Esophagus muscularis mucosa (tissue), 4 donors: Measurements from ENCODE around the gene ARHGAP40. TPM values are rescaled to one million over a fixed set of nuclear protein-coding genes. Genes with fewer than 3 reads are reported as not detected.
A peak's percentile ranks its signal among the peaks of the same experiment; 100 is the strongest.

Experiments used
- DNase-seq: peaks from one replicate; pipeline ENCODE4 v3.0.0-alpha.2; 2017; ENCODE audit errors: extremely low spot score
- H3K27ac ChIP-seq, 4 donors: fragments of 200-600 bp; sonication (generic); replicated peaks in 1 of 4; 1 replicate in 3 of 4; 2 replicates in 1 of 4; pipeline ENCODE4 v1.5.1; 2016 to 2019; ENCODE audit warnings: mild to moderate bottlenecking in 1 of 4
- H3K27me3 ChIP-seq, 4 donors: fragments of 200-600 bp; sonication (generic); one replicate each; pipeline versions ENCODE4 v1.5.1 to v1.6.0; 2016 to 2019
- H3K36me3 ChIP-seq, 4 donors: fragments of 200-600 bp; sonication (generic); one replicate each; pipeline ENCODE4 v1.5.1; 2016 to 2019
- H3K4me1 ChIP-seq, 4 donors: fragments of 200-600 bp; sonication (generic); one replicate each; pipeline ENCODE4 v1.5.1; 2016 to 2019
- H3K4me3 ChIP-seq, 4 donors: fragments of 200-600 bp; sonication (generic); 1 replicate in 2 of 4; 2 replicates in 2 of 4; pipeline ENCODE4 v1.5.1; 2016 to 2019; ENCODE audit warnings: mild to moderate bottlenecking in 4 of 4, moderate library complexity in 1 of 4
- H3K9me3 ChIP-seq, 4 donors: fragments of 200-600 bp; sonication (generic); 1 replicate in 3 of 4; 2 replicates in 1 of 4; pipeline ENCODE4 v1.5.1; 2016 to 2019
- EP300 ChIP-seq: sonication (generic); formaldehyde crosslinking; IDR thresholded peaks from one replicate; pipeline ENCODE4 v1.6.1; 2017; ENCODE audit warnings: antibody characterized with exemption
- POLR2A ChIP-seq: fragments of 450-650 bp; IDR thresholded peaks from one replicate; pipeline ENCODE4 v1.6.1; 2017; ENCODE audit warnings: antibody characterized with exemption, moderate library complexity, mild to moderate bottlenecking, low read depth
- POLR2AphosphoS5 ChIP-seq, 2 donors: sonication (generic); formaldehyde crosslinking; IDR thresholded peaks; one replicate each; pipeline ENCODE4 v1.6.1; 2017; ENCODE audit warnings: antibody characterized with exemption in 2 of 2
- WGBS: methylation state at CpG from one replicate; pipeline ENCODE4 v1.1.5; 2018; 5-methylcytosine and 5-hydroxymethylcytosine counted together
- intact Hi-C: fragments of 100-400 bp; cut with DNase I; formaldehyde crosslinking; loops from one replicate; pipeline ENCODE4 v1.15.1; 2023
- total RNA-seq, 4 donors: library from RNA; depleted of rRNA; stranded (reverse); fragments of >200 nt; gene quantifications; one replicate each; pipeline versions ENCODE4 v1.1.0 to v1.2.1, GENCODE V29; 2016
- TF ChIP-seq, protein P1 (sequence below), 3 experiments: fragments of 200-600 bp in 2 of 3; fragments of 450-650 bp in 1 of 3; sonication (generic) in 2 of 3; IDR thresholded peaks; one replicate each; pipeline ENCODE4 v1.5.1; 2017 to 2019; ENCODE audit warnings: antibody characterized with exemption in 3 of 3, mild to moderate bottlenecking in 2 of 3, moderate library complexity in 1 of 3

The ARHGAP40 gene
- under 1 TPM in 1 of 4 donors, not detected in 3; 0.42 TPM for total RNA-seq

GRCh38 chr20:38601216-38602184 is at the start of gene ARHGAP40:
TSS of gene ARHGAP40 (plus strand) at chr20:38601809.
- H3K9me3 ChIP-seq: no peaks in the 10 kb centered on the region
- TF ChIP-seq, protein P1, sequence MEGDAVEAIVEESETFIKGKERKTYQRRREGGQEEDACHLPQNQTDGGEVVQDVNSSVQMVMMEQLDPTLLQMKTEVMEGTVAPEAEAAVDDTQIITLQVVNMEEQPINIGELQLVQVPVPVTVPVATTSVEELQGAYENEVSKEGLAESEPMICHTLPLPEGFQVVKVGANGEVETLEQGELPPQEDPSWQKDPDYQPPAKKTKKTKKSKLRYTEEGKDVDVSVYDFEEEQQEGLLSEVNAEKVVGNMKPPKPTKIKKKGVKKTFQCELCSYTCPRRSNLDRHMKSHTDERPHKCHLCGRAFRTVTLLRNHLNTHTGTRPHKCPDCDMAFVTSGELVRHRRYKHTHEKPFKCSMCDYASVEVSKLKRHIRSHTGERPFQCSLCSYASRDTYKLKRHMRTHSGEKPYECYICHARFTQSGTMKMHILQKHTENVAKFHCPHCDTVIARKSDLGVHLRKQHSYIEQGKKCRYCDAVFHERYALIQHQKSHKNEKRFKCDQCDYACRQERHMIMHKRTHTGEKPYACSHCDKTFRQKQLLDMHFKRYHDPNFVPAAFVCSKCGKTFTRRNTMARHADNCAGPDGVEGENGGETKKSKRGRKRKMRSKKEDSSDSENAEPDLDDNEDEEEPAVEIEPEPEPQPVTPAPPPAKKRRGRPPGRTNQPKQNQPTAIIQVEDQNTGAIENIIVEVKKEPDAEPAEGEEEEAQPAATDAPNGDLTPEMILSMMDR (IDR thresholded peaks at IDR 0.05): peak in 1 of 3 experiments; percentile 3
- TF ChIP-seq EP300: no peak
- DNase-seq: no peak
- peaks cover 0 to 58% (median 14%) of the 10 kb centered on the region in 4 donors for H3K27me3 ChIP-seq
- WGBS: 9% methylated on average over 20 of the region's 42 CpGs
- no peak within 1 kb of the TSS for H3K27ac ChIP-seq
- no peak within 1 kb of the TSS for H3K4me3 ChIP-seq
- H3K4me1 ChIP-seq: peaks cover 0 to 10% (median 7%) of the 10 kb centered on the region in 4 donors
- intact Hi-C loops: no loop called here
- H3K36me3 ChIP-seq: no peaks in the 10 kb centered on the region

DNA sequence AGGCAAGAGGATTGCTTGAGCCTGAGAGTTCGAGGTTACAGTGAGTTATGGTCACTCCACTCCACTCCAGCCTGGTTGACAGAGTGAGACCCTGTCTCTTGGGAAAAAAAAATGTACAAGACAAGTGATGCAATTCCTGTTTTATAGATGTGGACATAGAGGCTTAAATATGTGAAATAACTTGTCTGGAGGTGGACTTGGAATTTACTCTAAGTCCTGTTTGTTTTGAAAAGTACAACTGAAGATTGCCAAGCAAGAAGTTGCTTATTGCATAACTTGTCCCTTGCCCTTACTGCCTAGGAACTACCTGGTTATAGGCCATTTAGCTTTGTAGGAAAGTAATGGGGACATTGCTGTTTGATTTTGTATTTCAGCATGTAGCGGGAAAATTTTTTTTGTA is 46.6 kb upstream of the ARHGAP40 start:
- Histone ChIP-seq H3K27ac (no peak overlapping the region), H3K9me3 (no peaks in the 10 kb centered on the region), H3K27me3 (no peaks in the 10 kb centered on the region), H3K4me1 (no peaks in the 10 kb centered on the region), H3K4me3 (no peak overlapping the region), H3K36me3 (peaks cover 44 to 100% (median 84%) of the 10 kb centered on the region in 4 donors)
- TF ChIP-seq POLR2AphosphoS5 (IDR thresholded peaks at IDR 0.05): no peak
- no peak for TF ChIP-seq POLR2A
- TF ChIP-seq EP300: no peak
- TF ChIP-seq, protein P1 (IDR thresholded peaks at IDR 0.05): no peak
- 94% methylated on average over 2 of the region's 2 CpGs for WGBS
- intact Hi-C loops: no loop called here
- no peak for DNase-seq

DNA sequence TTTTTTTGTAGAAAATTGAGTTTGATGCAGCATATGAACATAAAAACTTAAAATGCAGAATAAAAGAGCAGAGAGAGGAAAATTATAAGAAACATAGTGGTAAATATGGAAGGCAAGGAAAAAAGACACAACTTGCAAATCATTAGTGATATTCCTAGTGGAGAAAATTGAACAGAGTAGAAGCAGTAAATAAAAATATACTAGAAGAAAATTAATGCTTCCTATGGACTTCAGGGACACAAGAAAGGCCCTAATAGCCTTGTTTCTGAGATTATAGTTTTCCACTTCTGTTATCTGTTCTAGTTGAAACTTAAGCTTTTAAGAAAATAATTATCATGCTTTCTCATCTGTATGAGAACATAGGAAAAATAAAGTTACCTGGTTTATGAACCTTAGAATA is 46.2 kb upstream of the ARHGAP40 start:
- Histone ChIP-seq H3K4me3 (no peak overlapping the region), H3K9me3 (no peaks in the 10 kb centered on the region), H3K27me3 (no peaks in the 10 kb centered on the region), H3K4me1 (no peaks in the 10 kb centered on the region), H3K36me3 (peaks cover 45 to 100% (median 84%) of the 10 kb centered on the region in 4 donors), H3K27ac (no peak overlapping the region)
- intact Hi-C loops: no loop called here
- no peak for TF ChIP-seq POLR2AphosphoS5 (IDR thresholded peaks at IDR 0.05)
- TF ChIP-seq, protein P1 (IDR thresholded peaks at IDR 0.05): no peak
- no peak for TF ChIP-seq EP300
- no peak for TF ChIP-seq POLR2A
- no peak for DNase-seq

DNA sequence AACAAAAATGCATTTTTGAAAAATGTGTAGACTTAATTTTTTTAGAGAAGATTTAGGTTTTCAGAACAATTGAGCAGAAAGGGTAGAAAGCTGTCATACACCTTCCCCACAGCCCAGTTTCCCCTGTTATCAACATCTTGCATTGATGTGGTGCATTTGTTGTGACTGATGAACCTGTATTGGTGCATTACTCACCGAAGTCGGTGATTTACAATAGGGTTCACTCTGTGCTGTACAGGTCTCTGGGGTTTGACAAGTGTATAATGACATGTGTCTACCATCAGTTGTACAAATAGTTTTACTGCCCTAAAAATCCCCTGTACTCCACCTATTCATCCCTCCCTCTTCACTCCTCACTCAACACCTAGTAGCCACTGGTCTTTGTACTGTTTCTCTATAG is 44.4 kb upstream of the ARHGAP40 start:
- Histone ChIP-seq H3K4me1 (no peaks in the 10 kb centered on the region), H3K27ac (no peak overlapping the region), H3K4me3 (no peak overlapping the region), H3K9me3 (no peaks in the 10 kb centered on the region), H3K36me3 (peaks cover 30 to 100% (median 75%) of the 10 kb centered on the region in 4 donors), H3K27me3 (no peaks in the 10 kb centered on the region)
- DNase-seq: no peak
- intact Hi-C loops: no loop called here
- TF ChIP-seq POLR2A: no peak
- TF ChIP-seq, protein P1 (IDR thresholded peaks at IDR 0.05): no peak
- TF ChIP-seq POLR2AphosphoS5 (IDR thresholded peaks at IDR 0.05): no peak
- TF ChIP-seq EP300: no peak
- 97% methylated on average over 2 of the region's 2 CpGs for WGBS
